ENCODE data around the gene EXOC7.

EXOC7 gene

GRCh38 chr17:76119409-76120371, 16.1 kb upstream of the EXOC7 start:
- DNase-seq: no peak

GRCh38 chr17:76115138-76115754, 11.7 kb upstream of the EXOC7 start:
- no peak for DNase-seq

- DNase-seq: no peak
Measured at GRCh38 chr17:76111956-76112355, 8.4 kb upstream of the EXOC7 start.

GRCh38 chr17:76107509-76107908, 3.9 kb upstream of the EXOC7 start:
- no peak for DNase-seq

GRCh38 chr17:76106703-76107102, 3.1 kb upstream of the EXOC7 start:
- no peak for DNase-seq

GRCh38 chr17:76104896-76105231, 1.3 kb upstream of the EXOC7 start:
- no peak for DNase-seq

GRCh38 chr17:76104140-76104895, 731 bp upstream of the EXOC7 start:
- DNase-seq: no peak

- no peak for DNase-seq
Measured at GRCh38 chr17:76102944-76103273, 678 bp downstream of the EXOC7 start.

GRCh38 chr17:76097716-76098295, 5.8 kb downstream of the EXOC7 start:
- no peak for DNase-seq

GRCh38 chr17:76095943-76096342, 7.6 kb downstream of the EXOC7 start:
- no peak for DNase-seq

- DNase-seq: no peak
Measured at GRCh38 chr17:76094046-76094445, 9.5 kb downstream of the EXOC7 start.

- peak; percentile 8 for DNase-seq
Measured at GRCh38 chr17:76092526-76093413, 10.8 kb downstream of the EXOC7 start.

GRCh38 chr17:76091526-76092286, 11.9 kb downstream of the EXOC7 start:
- DNase-seq: no peak

GRCh38 chr17:76090517-76091129, 13.0 kb downstream of the EXOC7 start:
- no peak for DNase-seq

GRCh38 chr17:76089680-76090516, 13.7 kb downstream of the EXOC7 start:
- DNase-seq: no peak

GRCh38 chr17:76088868-76089576, 14.6 kb downstream of the EXOC7 start:
- DNase-seq: no peak

- no peak for DNase-seq
Measured at GRCh38 chr17:76088041-76088867, 15.3 kb downstream of the EXOC7 start.

GRCh38 chr17:76087531-76087930, 16.1 kb downstream of the EXOC7 start:
- DNase-seq: no peak

- DNase-seq: no peak
Measured at GRCh38 chr17:76086384-76086783, 17.2 kb downstream of the EXOC7 start.
